ENCODE results near the gene KDM7A. TPM values are rescaled to one million over a fixed set of nuclear protein-coding genes. Genes with fewer than 3 reads are reported as not detected.
"Not testable (repeated sequence)": the region's sequence is repeated elsewhere in the genome, so short reads cannot be mapped to it uniquely, and the experiment has no call there.

KDM7A gene
- total RNA-seq, 1 experiment from 2014 or later, result 7.2 TPM

- Histone ChIP-seq H3K9me3 (ENCODE audit: low read length) (no peaks in the 10 kb centered on the region), H3K36me3 (ENCODE audit: insufficient read depth, low read length) (no peaks in the 10 kb centered on the region), H3K27ac (ENCODE audit: low read length) (no peak overlapping the region), H3K9ac (ENCODE audit: low read length) (no peak overlapping the region), H3K79me2 (ENCODE audit: low read length) (no peaks in the 10 kb centered on the region), H3K27me3 (ENCODE audit: low read length) (0 out of 2 replicates have a peak, but pooled peaks cover 4% of the 10 kb centered on the region), H3K4me2 (ENCODE audit: low read depth, low read length, poor library complexity, severe bottlenecking) (no peak overlapping the region), H3K4me1 (ENCODE audit: low read length) (peaks cover 13% of the 10 kb centered on the region), H3K4me3 (ENCODE audit: low read length) (no peak overlapping the region), H3K9me2 (replicated peaks; ENCODE audit: insufficient read depth, low read length) (no peaks in the 10 kb centered on the region), H4K20me1 (ENCODE audit: insufficient read depth, low read depth, low read length) (no peaks in the 10 kb centered on the region), H2AFZ (ENCODE audit: low read length) (no peak overlapping the region)
- DNase-seq, result no peak
These were observed 28.8 kb upstream of the KDM7A start for GRCh38 chr7:140205600-140205999.

- no peaks in the 10 kb centered on the region for H3K9me2 ChIP-seq (replicated peaks; ENCODE audit: insufficient read depth, low read length)
- no peaks in the 10 kb centered on the region for H3K36me3 ChIP-seq (ENCODE audit: insufficient read depth, low read length)
- no peaks in the 10 kb centered on the region for H4K20me1 ChIP-seq (ENCODE audit: insufficient read depth, low read depth, low read length)
- no peak overlapping the region for H3K27ac ChIP-seq (ENCODE audit: low read length)
- H3K79me2 ChIP-seq (ENCODE audit: low read length), result no peaks in the 10 kb centered on the region
- 0 out of 2 replicates have a peak, but pooled peaks cover 4% of the 10 kb centered on the region for H3K27me3 ChIP-seq (ENCODE audit: low read length)
- no peaks in the 10 kb centered on the region for H3K9me3 ChIP-seq (ENCODE audit: low read length)
- H2AFZ ChIP-seq (ENCODE audit: low read length), result no peak overlapping the region
- no peak overlapping the region for H3K9ac ChIP-seq (ENCODE audit: low read length)
- H3K4me3 ChIP-seq (ENCODE audit: low read length), result no peak overlapping the region
- H3K4me2 ChIP-seq (ENCODE audit: low read depth, low read length, poor library complexity, severe bottlenecking), result no peak overlapping the region
- no peak for DNase-seq
- H3K4me1 ChIP-seq (ENCODE audit: low read length), result peaks cover 4% of the 10 kb centered on the region; the same call in 1 of the 2 replicates
These were observed 26.8 kb upstream of the KDM7A start for GRCh38 chr7:140203556-140203955.

GRCh38 chr7:140202942-140203341, 26.2 kb upstream of the KDM7A start:
- not testable (repeated sequence) for H3K79me2 ChIP-seq (ENCODE audit: low read length); H3K27ac ChIP-seq (ENCODE audit: low read length); H3K9me3 ChIP-seq (ENCODE audit: low read length); H2AFZ ChIP-seq (ENCODE audit: low read length); H3K36me3 ChIP-seq (ENCODE audit: insufficient read depth, low read length); H3K4me1 ChIP-seq (ENCODE audit: low read length); DNase-seq; H3K4me3 ChIP-seq (ENCODE audit: low read length); H4K20me1 ChIP-seq (ENCODE audit: insufficient read depth, low read depth, low read length); H3K4me2 ChIP-seq (ENCODE audit: low read depth, low read length, poor library complexity, severe bottlenecking); H3K27me3 ChIP-seq (ENCODE audit: low read length); H3K9ac ChIP-seq (ENCODE audit: low read length); H3K9me2 ChIP-seq (replicated peaks; ENCODE audit: insufficient read depth, low read length)

- Histone ChIP-seq H3K4me1 (ENCODE audit: low read length) (no peaks in the 10 kb centered on the region), H3K4me2 (ENCODE audit: low read depth, low read length, poor library complexity, severe bottlenecking) (no peak overlapping the region), H3K9me3 (ENCODE audit: low read length) (no peaks in the 10 kb centered on the region), H4K20me1 (ENCODE audit: insufficient read depth, low read depth, low read length) (no peaks in the 10 kb centered on the region), H3K36me3 (ENCODE audit: insufficient read depth, low read length) (no peaks in the 10 kb centered on the region), H3K27ac (ENCODE audit: low read length) (no peak overlapping the region), H3K27me3 (ENCODE audit: low read length) (0 out of 2 replicates have a peak, but pooled peaks cover 4% of the 10 kb centered on the region), H3K9ac (ENCODE audit: low read length) (no peak overlapping the region), H3K79me2 (ENCODE audit: low read length) (no peaks in the 10 kb centered on the region), H2AFZ (ENCODE audit: low read length) (no peak overlapping the region), H3K4me3 (ENCODE audit: low read length) (no peak overlapping the region), H3K9me2 (replicated peaks; ENCODE audit: insufficient read depth, low read length) (no peaks in the 10 kb centered on the region)
- DNase-seq, result no peak
These were observed 24.6 kb upstream of the KDM7A start for GRCh38 chr7:140201393-140201792.

GRCh38 chr7:140200061-140200989, 23.5 kb upstream of the KDM7A start:
- no peak overlapping the region for H3K4me3 ChIP-seq (ENCODE audit: low read length)
- no peaks in the 10 kb centered on the region for H3K9me3 ChIP-seq (ENCODE audit: low read length)
- no peak for DNase-seq
- H3K27ac ChIP-seq (ENCODE audit: low read length), result no peak overlapping the region
- H3K36me3 ChIP-seq (ENCODE audit: insufficient read depth, low read length), result no peaks in the 10 kb centered on the region
- H3K9ac ChIP-seq (ENCODE audit: low read length), result no peak overlapping the region
- H3K4me1 ChIP-seq (ENCODE audit: low read length), result no peaks in the 10 kb centered on the region
- 0 out of 2 replicates have a peak, but pooled peaks cover 4% of the 10 kb centered on the region for H3K27me3 ChIP-seq (ENCODE audit: low read length)
- no peak overlapping the region for H2AFZ ChIP-seq (ENCODE audit: low read length)
- no peaks in the 10 kb centered on the region for H4K20me1 ChIP-seq (ENCODE audit: insufficient read depth, low read depth, low read length)
- no peaks in the 10 kb centered on the region for H3K79me2 ChIP-seq (ENCODE audit: low read length)
- no peak overlapping the region for H3K4me2 ChIP-seq (ENCODE audit: low read depth, low read length, poor library complexity, severe bottlenecking)
- no peaks in the 10 kb centered on the region for H3K9me2 ChIP-seq (replicated peaks; ENCODE audit: insufficient read depth, low read length)

GRCh38 chr7:140197938-140198337, 21.2 kb upstream of the KDM7A start:
- Histone ChIP-seq H3K9ac (ENCODE audit: low read length) (no peak overlapping the region), H3K9me3 (ENCODE audit: low read length) (no peaks in the 10 kb centered on the region), H3K4me2 (ENCODE audit: low read depth, low read length, poor library complexity, severe bottlenecking) (no peak overlapping the region), H3K4me1 (ENCODE audit: low read length) (no peaks in the 10 kb centered on the region), H3K4me3 (ENCODE audit: low read length) (no peak overlapping the region), H3K27me3 (ENCODE audit: low read length) (no peaks in the 10 kb centered on the region), H3K27ac (ENCODE audit: low read length) (no peak overlapping the region), H2AFZ (ENCODE audit: low read length) (no peak overlapping the region), H3K79me2 (ENCODE audit: low read length) (no peaks in the 10 kb centered on the region), H4K20me1 (ENCODE audit: insufficient read depth, low read depth, low read length) (no peaks in the 10 kb centered on the region), H3K36me3 (ENCODE audit: insufficient read depth, low read length) (no peaks in the 10 kb centered on the region), H3K9me2 (replicated peaks; ENCODE audit: insufficient read depth, low read length) (no peaks in the 10 kb centered on the region)
- DNase-seq, result no peak

GRCh38 chr7:140197218-140197890, 20.6 kb upstream of the KDM7A start:
- Histone ChIP-seq H3K9me3 (ENCODE audit: low read length) (no peaks in the 10 kb centered on the region), H3K4me1 (ENCODE audit: low read length) (no peaks in the 10 kb centered on the region), H3K9ac (ENCODE audit: low read length) (no peak overlapping the region), H3K27me3 (ENCODE audit: low read length) (no peaks in the 10 kb centered on the region), H4K20me1 (ENCODE audit: insufficient read depth, low read depth, low read length) (no peaks in the 10 kb centered on the region), H3K79me2 (ENCODE audit: low read length) (no peaks in the 10 kb centered on the region), H3K4me3 (ENCODE audit: low read length) (no peak overlapping the region), H3K36me3 (ENCODE audit: insufficient read depth, low read length) (no peaks in the 10 kb centered on the region), H3K27ac (ENCODE audit: low read length) (no peak overlapping the region), H3K9me2 (replicated peaks; ENCODE audit: insufficient read depth, low read length) (no peaks in the 10 kb centered on the region), H3K4me2 (ENCODE audit: low read depth, low read length, poor library complexity, severe bottlenecking) (no peak overlapping the region), H2AFZ (ENCODE audit: low read length) (no peak overlapping the region)
- no peak for DNase-seq

Data from Karpas-422 (cell line).